ENCODE results near the gene SF3B5. TPM values are rescaled to one million over a fixed set of nuclear protein-coding genes. Genes with fewer than 3 reads are reported as not detected.

Gene SF3B5
- total and polyA plus RNA-seq, 9 of the 15 experiments (the other 6 are each of a cell fraction or from before 2014, with no cell fraction given): 238 to 1,211 (median 407) TPM

GRCh38 chr6:144064402-144065212 lies 30.8 kb downstream of the SF3B5 start (continued):
- TF ChIP-seq MED1 (CRISPR knock-in tag; IDR thresholded peaks at IDR 0.05; ENCODE audit: borderline replicate concordance) (no peak), HMG20B (CRISPR knock-in tag; IDR thresholded peaks at IDR 0.05) (no peak), FUS (optimal IDR thresholded peaks at IDR 0.05; ENCODE audit: low read depth, low read length) (no peak), RFX5 (IDR thresholded peaks at IDR 0.05; ENCODE audit: low read depth, low read length) (no peak), MAX (CRISPR knock-in tag; IDR thresholded peaks at IDR 0.05) (no peak), ZBTB34 (CRISPR knock-in tag; IDR thresholded peaks at IDR 0.05) (no peak), CBX2 (IDR thresholded peaks at IDR 0.05; ENCODE audit: insufficient read depth, low read length, poor library complexity, severe bottlenecking) (no peak), ZNF165 (CRISPR knock-in tag; IDR thresholded peaks at IDR 0.05; ENCODE audit: borderline replicate concordance) (no peak), ZNF384 (IDR thresholded peaks at IDR 0.05; ENCODE audit: low read depth, low read length) (no peak), VEZF1 (CRISPR knock-in tag; IDR thresholded peaks at IDR 0.05) (peak; percentile 26; the same call in 1 of the 2 replicates), PCBP1 (IDR thresholded peaks at IDR 0.05; ENCODE audit: low read depth, low read length, poor library complexity, severe bottlenecking) (peak; percentile 42), EWSR1 (IDR thresholded peaks at IDR 0.05; ENCODE audit: borderline replicate concordance, low read depth, partially characterized antibody) (no peak), ELK3 (CRISPR knock-in tag; IDR thresholded peaks at IDR 0.05) (no peak), KLF16 (IDR thresholded peaks at IDR 0.05) (no peak), SFPQ (IDR thresholded peaks at IDR 0.05; ENCODE audit: low read depth, low read length) (no peak), MYBL2 (IDR thresholded peaks at IDR 0.05; ENCODE audit: low read depth) (no peak), MYBL2 (CRISPR knock-in tag; IDR thresholded peaks at IDR 0.05; ENCODE audit: borderline replicate concordance) (no peak), HCFC1 (IDR thresholded peaks at IDR 0.05; ENCODE audit: low read depth, low read length) (no peak), ATF3 (IDR thresholded peaks at IDR 0.05) (no peak), ATF3 (CRISPR knock-in tag; conservative IDR thresholded peaks at IDR 0.05) (no peak)
